HEK293 (cell line): ENCODE results near the gene GLO1.

Experiments
- GLIS2 ChIP-seq: fragments of 450-650 bp; formaldehyde crosslinking; IDR thresholded peaks from 2 replicates; pipeline ENCODE4 v1.5.1; 2016; ENCODE audit warnings: missing biosample characterization, missing genetic modification characterization
- REPIN1 ChIP-seq: fragments of 450-650 bp; formaldehyde crosslinking; IDR thresholded peaks from 2 replicates; pipeline ENCODE4 v1.5.1; 2017; ENCODE audit warnings: missing biosample characterization, missing genetic modification characterization, low read depth
- ZNF510 ChIP-seq: fragments of 450-650 bp; formaldehyde crosslinking; IDR thresholded peaks from 2 replicates; pipeline ENCODE4 v1.5.1; 2018; ENCODE audit warnings: mild to moderate bottlenecking, missing genetic modification characterization, missing biosample characterization; ENCODE audit not compliant: insufficient replicate concordance
- TF ChIP-seq, protein P1 (sequence below): fragments of 450-650 bp; formaldehyde crosslinking; IDR thresholded peaks from 2 replicates; pipeline ENCODE4 v1.5.1; 2016; ENCODE audit warnings: missing biosample characterization, missing genetic modification characterization

DNA sequence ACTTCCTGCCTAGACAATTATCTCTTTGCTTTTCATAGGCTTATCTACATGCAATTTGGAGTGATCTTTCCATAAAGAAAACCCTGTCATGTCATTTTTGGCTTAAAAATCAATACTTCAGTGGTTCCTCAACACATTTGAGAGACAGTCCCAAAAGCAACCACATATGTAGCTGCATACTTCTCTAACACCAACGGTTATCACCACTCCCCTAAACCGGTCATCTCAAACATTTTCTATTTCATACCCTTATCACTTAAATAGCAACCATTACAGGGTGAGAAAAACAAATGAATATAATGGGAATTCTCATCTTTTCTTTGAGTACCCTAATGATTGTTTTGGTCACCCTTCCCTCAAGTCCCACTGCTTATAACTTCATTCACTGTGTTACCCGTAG, 5.1 kb downstream of the GLO1 start:
- TF ChIP-seq, protein P1, sequence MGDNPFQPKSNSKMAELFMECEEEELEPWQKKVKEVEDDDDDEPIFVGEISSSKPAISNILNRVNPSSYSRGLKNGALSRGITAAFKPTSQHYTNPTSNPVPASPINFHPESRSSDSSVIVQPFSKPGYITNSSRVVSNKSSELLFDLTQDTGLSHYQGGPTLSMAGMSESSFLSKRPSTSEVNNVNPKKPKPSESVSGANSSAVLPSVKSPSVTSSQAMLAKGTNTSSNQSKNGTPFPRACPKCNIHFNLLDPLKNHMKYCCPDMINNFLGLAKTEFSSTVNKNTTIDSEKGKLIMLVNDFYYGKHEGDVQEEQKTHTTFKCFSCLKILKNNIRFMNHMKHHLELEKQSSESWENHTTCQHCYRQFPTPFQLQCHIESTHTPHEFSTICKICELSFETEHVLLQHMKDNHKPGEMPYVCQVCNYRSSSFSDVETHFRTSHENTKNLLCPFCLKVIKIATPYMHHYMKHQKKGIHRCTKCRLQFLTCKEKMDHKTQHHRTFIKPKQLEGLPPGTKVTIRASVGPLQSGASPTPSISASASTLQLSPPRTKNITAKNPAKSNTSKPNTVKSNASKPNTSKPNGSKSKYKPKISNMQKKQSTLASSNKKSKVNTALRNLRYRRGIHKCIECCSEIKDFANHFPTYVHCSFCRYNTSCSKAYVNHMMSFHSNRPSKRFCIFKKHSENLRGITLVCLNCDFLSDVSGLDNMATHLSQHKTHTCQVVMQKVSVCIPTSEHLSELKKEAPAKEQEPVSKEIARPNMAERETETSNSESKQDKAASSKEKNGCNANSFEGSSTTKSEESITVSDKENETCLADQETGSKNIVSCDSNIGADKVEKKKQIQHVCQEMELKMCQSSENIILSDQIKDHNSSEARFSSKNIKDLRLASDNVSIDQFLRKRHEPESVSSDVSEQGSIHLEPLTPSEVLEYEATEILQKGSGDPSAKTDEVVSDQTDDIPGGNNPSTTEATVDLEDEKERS (tag by site-specific recombination) = no peak
- TF ChIP-seq ZNF510 (tag by site-specific recombination) (no peak), GLIS2 (tag by site-specific recombination) (no peak), REPIN1 (tag by site-specific recombination) (no peak)
